GM03348 (cell line): ENCODE data around the gene NRDC.
A peak's percentile ranks its signal among the peaks of the same experiment; 100 is the strongest.
"Not testable (repeated sequence)": the region's sequence is repeated elsewhere in the genome, so short reads cannot be mapped to it uniquely, and the experiment has no call there.

ENCODE experiments used
- DNase-seq: peaks from one replicate; pipeline ENCODE4 v3.0.0; 2012; ENCODE audit warnings: low spot score

Gene NRDC

GRCh38 chr1:51843948-51844347 lies 34.6 kb downstream of the NRDC start:
- DNase-seq, result no peak

DNA sequence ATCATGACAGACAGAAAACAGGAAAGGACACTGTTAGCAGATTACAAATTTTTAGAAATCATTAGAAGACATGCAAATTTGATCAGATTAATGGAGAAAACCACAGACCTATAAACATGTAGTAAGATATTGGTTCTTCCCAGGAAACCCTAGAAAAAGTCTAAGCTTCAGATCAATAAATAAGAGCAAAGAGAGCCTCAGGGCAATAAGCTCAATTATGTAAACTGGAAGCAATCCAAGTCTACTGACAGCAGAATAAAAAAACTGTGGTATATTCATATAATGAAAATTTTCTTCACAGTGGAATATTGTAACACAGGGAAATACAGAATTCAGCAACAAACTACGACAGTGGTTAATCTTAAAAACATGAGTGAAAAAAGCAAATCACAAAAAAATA lies 36.3 kb downstream of the NRDC start:
- DNase-seq, result no peak

DNA sequence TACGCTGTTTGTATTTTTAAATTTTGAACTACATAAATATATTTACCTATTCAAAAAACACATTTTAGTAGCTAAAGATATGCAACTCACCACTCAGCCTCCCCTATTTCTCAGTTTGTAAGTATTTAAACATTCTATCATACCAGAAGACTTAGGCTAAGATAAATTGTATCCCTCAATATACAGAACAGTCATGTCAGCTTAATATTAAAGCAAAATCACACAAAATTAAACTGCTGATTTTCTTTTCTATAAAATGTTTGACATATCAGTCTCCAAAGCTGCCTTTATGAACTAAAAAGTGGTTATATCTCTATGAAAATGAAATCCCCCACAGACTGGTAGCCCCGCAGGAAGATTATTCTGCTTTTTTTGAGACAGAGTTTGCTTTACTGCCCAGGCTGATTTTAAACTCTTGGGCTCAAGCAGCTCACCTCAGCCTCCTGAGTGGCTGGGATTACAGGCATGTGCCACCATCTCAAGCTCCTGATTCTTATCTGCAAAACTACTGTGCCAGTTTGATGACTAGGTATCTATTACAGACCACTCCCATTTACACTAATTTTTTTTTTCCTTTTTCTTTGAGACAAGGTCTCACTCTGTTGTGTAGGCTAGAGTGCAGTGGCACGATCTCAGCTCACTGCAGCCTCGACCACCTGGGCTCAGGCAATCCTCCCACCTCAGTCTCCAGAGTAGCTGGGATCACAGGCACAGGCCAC lies 37.6 kb downstream of the NRDC start:
- no peak for DNase-seq

DNA sequence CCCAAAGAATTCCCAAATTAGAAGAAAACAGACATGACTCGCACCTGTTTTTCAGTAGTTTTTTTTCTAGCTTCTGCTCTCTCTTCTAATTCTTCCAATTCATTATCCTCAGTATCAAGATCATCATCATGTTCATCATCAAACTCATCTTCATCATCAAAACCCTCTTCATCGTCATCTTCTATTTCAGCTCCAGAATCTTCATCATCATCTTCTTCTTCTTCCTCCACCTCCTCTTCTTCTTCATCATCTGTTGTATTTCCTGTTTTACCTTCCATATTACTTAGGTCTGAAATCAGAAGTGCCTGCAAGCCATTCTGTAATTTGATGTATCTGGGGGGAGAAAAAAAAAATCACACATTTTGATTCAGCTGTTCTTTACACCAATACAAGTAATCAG lies 38.3 kb downstream of the NRDC start:
- DNase-seq, result no peak

GRCh38 chr1:51839094-51839493 lies 39.4 kb downstream of the NRDC start:
- no peak for DNase-seq

GRCh38 chr1:51837243-51837642 lies 41.3 kb downstream of the NRDC start:
- no peak for DNase-seq

DNA sequence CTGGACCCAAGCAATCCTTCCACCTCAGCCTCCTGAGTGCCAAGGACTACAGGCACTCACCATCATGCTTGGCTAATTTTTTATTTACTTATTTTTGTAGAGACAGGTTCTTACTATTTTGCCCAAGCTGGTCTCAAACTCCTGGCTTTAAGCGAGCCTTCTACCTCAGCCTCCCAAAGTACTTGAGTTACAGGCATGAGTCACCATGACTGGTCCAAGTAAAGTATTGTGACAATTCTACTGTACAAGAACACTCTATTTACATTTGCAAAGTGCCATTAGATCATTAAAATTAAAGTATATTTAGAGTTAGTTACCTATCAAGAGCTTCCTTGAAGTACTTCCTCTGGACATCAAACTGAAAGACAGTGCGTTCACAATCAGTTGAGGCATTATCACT lies 44.8 kb downstream of the NRDC start:
- DNase-seq, result no peak

GRCh38 chr1:51829058-51829457 lies 49.5 kb downstream of the NRDC start:
- no peak for DNase-seq

DNA sequence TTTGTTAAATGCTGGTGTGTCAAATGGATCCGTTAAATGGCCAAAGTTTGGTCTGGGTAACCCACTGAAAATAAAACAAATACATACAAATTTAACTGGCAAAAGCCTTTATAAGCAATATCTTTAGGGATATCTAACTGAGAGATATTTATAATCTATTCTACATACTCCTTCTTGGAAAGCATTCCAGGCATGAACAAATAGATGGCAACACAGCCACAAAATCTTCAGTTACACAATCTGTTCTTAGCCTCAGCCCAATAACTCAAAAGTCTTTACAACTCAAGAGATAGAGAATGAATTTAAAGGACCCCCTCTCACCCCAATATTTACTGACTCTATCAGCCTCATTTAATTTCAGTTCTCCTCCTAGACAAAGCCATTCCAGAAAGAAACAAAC lies 58.7 kb downstream of the NRDC start:
- DNase-seq, result peak; percentile 24

GRCh38 chr1:51819021-51819420 lies 59.5 kb downstream of the NRDC start:
- not testable (repeated sequence) for DNase-seq

DNA sequence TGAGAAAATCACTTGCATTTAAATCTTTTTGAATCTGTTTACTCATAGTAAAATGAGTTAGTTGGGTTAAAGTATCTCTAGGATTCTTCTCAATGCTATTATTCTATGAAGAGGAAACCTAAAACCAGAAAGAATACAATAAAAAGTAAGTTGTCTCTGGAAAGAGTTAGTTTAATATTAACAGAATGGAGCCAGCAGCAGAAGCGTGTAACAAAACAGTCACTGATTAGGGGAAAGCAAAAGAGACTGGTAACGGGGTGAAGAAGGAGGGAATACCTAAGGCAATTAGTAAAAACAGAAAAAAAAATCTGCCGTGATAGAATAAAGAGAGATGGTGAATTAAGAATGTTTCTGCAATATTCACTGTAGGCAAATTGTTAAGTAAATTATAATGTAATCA lies 60.0 kb downstream of the NRDC start:
- no peak for DNase-seq

GRCh38 chr1:51814513-51814912 lies 64.0 kb downstream of the NRDC start:
- DNase-seq, result no peak

- DNase-seq, result no peak
These were observed 79.2 kb downstream of the NRDC start for GRCh38 chr1:51799372-51799771.

DNA sequence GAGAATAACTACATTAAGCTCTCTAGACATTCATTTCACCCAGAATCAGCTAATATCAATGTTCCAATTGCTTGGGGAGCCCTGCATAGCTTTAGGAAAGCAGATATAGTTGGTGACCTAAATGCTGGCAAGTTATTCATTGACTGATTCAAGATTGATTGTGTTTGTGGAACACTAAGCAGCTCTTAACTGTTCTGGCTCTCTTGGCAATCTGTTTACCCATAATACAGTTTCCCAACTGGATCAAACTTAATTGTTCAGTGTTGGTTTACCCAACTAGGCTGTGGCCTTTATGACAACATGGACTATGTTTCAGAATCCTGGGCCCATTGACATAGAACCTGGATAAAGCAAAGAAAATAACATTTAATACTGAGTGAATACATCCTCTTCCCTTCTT lies 83.7 kb downstream of the NRDC start:
- DNase-seq, result no peak

GRCh38 chr1:51794260-51794659 lies 84.3 kb downstream of the NRDC start:
- DNase-seq, result no peak

DNA sequence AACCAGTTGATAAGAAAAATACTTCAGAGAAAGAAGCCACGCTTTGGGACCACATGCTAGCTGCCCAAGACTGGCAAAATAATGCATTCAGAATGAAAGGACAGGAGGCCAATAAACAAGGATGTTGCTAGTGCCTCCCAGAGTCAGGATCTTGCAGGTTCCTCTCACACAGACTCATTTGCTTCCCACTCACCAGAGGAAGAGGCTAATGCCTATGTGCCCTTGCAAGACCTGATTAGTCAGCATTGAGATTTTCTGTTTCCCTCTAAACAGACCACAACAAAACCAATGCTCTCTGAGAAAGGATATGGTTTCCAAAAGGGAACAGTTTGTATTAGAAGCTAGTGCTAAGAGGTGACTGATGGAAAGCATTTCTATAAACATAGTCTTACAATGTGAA lies 85.7 kb downstream of the NRDC start:
- DNase-seq, result peak; percentile 33

- no peak for DNase-seq
These were observed 86.6 kb downstream of the NRDC start for GRCh38 chr1:51791888-51792287.

DNA sequence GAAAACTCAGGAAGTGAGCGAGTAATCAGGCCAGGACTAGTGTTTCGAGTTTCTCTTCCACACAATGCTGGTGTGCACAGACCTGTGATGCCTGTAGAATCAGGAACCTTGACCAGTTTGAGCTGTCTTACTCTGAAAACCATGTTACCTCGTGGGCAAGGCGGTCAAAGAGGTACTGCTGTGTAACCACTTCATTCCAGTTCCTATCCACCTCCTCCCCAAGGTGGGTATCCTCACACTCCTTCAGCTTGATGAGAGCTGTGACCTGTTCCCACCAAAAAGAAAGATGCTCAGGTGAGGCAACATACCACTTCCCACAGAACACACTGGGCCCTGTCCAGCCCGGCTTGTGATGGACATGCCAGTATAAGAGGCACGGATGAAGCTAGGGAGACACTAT lies 88.1 kb downstream of the NRDC start:
- no peak for DNase-seq

DNA sequence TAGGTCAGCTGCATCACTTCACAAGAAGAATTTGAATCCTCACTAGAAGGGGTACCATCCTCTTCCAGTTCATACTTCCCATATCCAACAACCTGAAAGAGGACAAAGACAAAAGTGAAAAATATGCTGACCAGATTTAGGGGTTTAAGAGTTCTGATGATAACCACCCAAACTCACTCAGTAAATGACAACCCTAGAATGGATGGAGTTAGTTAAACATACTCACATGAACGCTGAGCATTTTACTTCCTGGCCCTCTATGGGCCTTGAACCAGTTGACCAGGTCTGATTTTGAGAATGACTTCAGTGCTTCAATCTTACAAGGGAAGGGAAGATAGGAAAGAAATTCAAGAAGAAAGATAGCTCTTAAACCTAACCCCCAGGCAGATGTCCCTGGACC lies 89.2 kb downstream of the NRDC start:
- no peak for DNase-seq

DNA sequence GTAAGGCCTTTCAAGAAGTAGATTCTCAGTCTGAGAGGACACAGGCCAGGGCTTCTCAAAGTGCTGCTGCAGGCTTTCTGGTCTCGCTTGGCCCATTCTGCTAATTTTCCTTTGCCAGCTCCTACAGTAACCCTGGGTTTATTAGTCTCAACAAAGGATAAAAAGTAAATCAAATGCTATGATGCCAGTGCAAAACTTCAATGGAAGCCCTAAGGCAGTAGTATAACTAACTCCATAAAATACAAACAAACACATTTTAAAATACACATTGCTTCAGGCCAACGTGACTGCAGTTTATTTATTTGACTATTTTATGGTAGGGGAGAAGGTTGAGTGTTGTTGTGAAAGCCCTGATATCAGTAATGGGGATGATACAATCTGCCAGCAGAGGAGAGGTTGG lies 89.6 kb downstream of the NRDC start:
- DNase-seq, result no peak

GRCh38 chr1:51784997-51785421 lies 93.5 kb downstream of the NRDC start:
- DNase-seq, result no peak

GRCh38 chr1:51780927-51781326 lies 97.6 kb downstream of the NRDC start:
- no peak for DNase-seq

DNA sequence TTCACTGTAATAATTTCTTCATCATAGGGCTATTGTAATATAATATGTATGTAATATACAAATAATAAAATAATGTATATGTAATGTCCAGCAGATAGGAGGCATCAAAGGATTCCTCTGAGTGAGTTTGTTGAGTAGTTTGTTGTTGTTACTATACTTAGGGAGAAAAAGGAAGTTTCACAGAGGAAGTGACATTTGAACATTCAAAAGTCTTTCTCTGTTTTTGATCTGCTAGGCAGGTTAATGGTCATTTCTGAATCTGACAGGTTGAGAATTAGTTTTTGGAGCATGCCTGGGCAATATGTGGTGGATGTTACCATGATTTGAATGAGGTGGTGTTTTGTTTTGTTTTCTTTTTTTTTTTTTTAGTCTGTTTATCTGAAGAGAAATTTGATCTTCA lies 102.1 kb downstream of the NRDC start:
- no peak for DNase-seq

- DNase-seq, result peak; percentile 77
These were observed 109.4 kb downstream of the NRDC start for GRCh38 chr1:51768971-51769588.
